Cerebellar cortex (tissue), 1 donor: Measurements from ENCODE around the gene SIK3.
"Not testable (repeated sequence)": the region's sequence is repeated elsewhere in the genome, so short reads cannot be mapped to it uniquely, and the experiment has no call there.

ENCODE experiments used
- DNase-seq: peaks from one replicate; pipeline ENCODE4 v3.0.0-alpha.2; 2015; ENCODE audit warnings: low spot score

SIK3 gene

GRCh38 chr11:117076941-117077691, 21.1 kb downstream of the SIK3 start:
- DNase-seq = no peak

- no peak for DNase-seq
These were observed 23.0 kb downstream of the SIK3 start for GRCh38 chr11:117075186-117075585.

- no peak for DNase-seq
These were observed 24.1 kb downstream of the SIK3 start for GRCh38 chr11:117074119-117074518.

GRCh38 chr11:117073539-117073938, 24.7 kb downstream of the SIK3 start:
- DNase-seq = no peak

- DNase-seq = no peak
These were observed 25.4 kb downstream of the SIK3 start for GRCh38 chr11:117072517-117073461.

- DNase-seq = peak; percentile 69
These were observed 26.9 kb downstream of the SIK3 start for GRCh38 chr11:117071344-117071787.

- no peak for DNase-seq
These were observed 28.2 kb downstream of the SIK3 start for GRCh38 chr11:117070016-117070415.

GRCh38 chr11:117068303-117068860, 29.8 kb downstream of the SIK3 start:
- no peak for DNase-seq

GRCh38 chr11:117066959-117067358, 31.3 kb downstream of the SIK3 start:
- DNase-seq = no peak

GRCh38 chr11:117064275-117064674, 34.0 kb downstream of the SIK3 start:
- DNase-seq = no peak

- DNase-seq = no peak
These were observed 35.7 kb downstream of the SIK3 start for GRCh38 chr11:117062498-117062897.

GRCh38 chr11:117061256-117061655, 37.0 kb downstream of the SIK3 start:
- DNase-seq = no peak

GRCh38 chr11:117059611-117060148, 38.5 kb downstream of the SIK3 start:
- no peak for DNase-seq

GRCh38 chr11:117058761-117059261, 39.4 kb downstream of the SIK3 start:
- DNase-seq = no peak

GRCh38 chr11:117057727-117058126, 40.5 kb downstream of the SIK3 start:
- DNase-seq = no peak

GRCh38 chr11:117057317-117057716, 40.9 kb downstream of the SIK3 start:
- DNase-seq = no peak

GRCh38 chr11:117055469-117055868, 42.8 kb downstream of the SIK3 start:
- DNase-seq = no peak

GRCh38 chr11:117054382-117054781, 43.8 kb downstream of the SIK3 start:
- DNase-seq = no peak

GRCh38 chr11:117052196-117053149, 45.8 kb downstream of the SIK3 start:
- no peak for DNase-seq

GRCh38 chr11:117050121-117050520, 48.1 kb downstream of the SIK3 start:
- not testable (repeated sequence) for DNase-seq

- not testable (repeated sequence) for DNase-seq
These were observed 51.6 kb downstream of the SIK3 start for GRCh38 chr11:117046627-117047026.
